Peyer's patch (tissue), 4 donors: ENCODE measurements around the gene TENT5C. TPM values are rescaled to one million over a fixed set of nuclear protein-coding genes. Genes with fewer than 3 reads are reported as not detected.
A peak's percentile ranks its signal among the peaks of the same experiment; 100 is the strongest.

ENCODE experiments used
- DNase-seq, 3 donors: peaks; one replicate each; pipeline ENCODE4 v3.0.0-alpha.2; 2017 to 2019
- H3K27ac ChIP-seq, 4 donors: fragments of 200-600 bp; sonication (generic); one replicate each; pipeline ENCODE4 v1.5.1; 2016 to 2019
- H3K27me3 ChIP-seq, 2 donors: fragments of 200-600 bp; sonication (generic); one replicate each; pipeline ENCODE4 v1.5.1; 2019
- H3K36me3 ChIP-seq, 3 donors: fragments of 200-600 bp; sonication (generic); one replicate each; pipeline ENCODE4 v1.5.1; 2016 to 2019
- H3K4me1 ChIP-seq, 4 donors: fragments of 200-600 bp; sonication (generic); one replicate each; pipeline ENCODE4 v1.5.1; 2016 to 2019
- H3K4me3 ChIP-seq, 4 donors: fragments of 200-600 bp; sonication (generic); 1 replicate in 3 of 4; 2 replicates in 1 of 4; pipeline ENCODE4 v1.5.1; 2016 to 2019; ENCODE audit warnings: mild to moderate bottlenecking in 1 of 4
- H3K9me3 ChIP-seq, 4 donors: fragments of 200-600 bp; sonication (generic); one replicate each; pipeline ENCODE4 v1.5.1; 2016 to 2019; ENCODE audit warnings: mild to moderate bottlenecking in 1 of 4
- POLR2A ChIP-seq, 2 donors: fragments of 450-650 bp; IDR thresholded peaks; one replicate each; pipeline ENCODE4 v1.5.1; 2017; ENCODE audit warnings: antibody characterized with exemption in 2 of 2, mild to moderate bottlenecking in 2 of 2, moderate library complexity in 2 of 2
- total RNA-seq, 4 donors: library from RNA; depleted of rRNA; stranded (reverse); fragments of >200 nt; gene quantifications; one replicate each; pipeline ENCODE4 v1.1.0, GENCODE V29; 2016
- TF ChIP-seq, protein P1 (sequence below), 6 experiments: fragments of 450-650 bp in 4 of 6; fragments of 200-600 bp in 2 of 6; sonication (generic) in 1 of 6; IDR thresholded peaks; one replicate each; pipeline ENCODE4 v1.5.1; 2017 to 2019; ENCODE audit warnings: antibody characterized with exemption in 6 of 6, mild to moderate bottlenecking in 3 of 6, moderate library complexity in 1 of 6

Gene TENT5C
- total RNA-seq, 4 donors from 2014 or later, result 6.4 to 20.6 (median 12.8) TPM

DNA sequence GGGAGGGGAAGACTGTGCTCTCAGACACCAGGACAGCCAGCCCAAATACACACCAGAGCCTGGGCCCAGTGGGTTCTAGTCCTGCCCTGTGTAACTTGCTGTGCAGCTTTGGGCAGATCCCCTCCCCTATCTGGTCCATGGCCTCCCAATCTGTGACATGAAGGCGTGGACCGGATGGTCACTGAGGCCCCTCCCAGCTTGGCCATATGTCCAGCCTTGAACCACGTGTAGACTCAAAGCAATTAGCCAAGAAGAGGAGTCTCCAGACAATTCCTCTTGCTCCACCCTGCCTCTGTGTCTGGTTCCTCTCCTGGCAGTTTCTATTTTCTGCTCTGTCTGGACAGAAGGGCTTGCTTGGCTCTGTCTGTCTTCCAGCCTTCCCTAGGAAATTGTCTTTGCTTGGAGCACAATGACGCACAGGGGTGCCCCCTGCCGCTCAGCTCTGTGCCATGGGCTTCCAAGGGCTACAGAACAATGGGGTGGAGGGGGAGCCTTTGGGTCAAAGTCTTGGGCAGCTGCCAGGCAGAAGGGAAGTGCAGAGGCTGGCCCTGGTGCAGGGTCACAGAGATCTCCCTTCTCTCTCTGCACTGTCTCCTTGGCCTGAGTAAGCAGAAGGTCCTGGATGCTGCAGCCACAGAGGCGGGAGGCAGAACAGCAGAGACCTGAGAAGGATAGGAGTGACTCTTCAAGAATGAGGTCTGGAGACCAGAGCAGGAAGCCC, 66.1 kb downstream of the TENT5C start:
- Histone ChIP-seq H3K36me3 (no peaks in the 10 kb centered on the region), H3K4me1 (peaks cover 0 to 17% (median 2%) of the 10 kb centered on the region in 4 donors), H3K9me3 (no peaks in the 10 kb centered on the region), H3K4me3 (no peak overlapping the region), H3K27me3 (no peaks in the 10 kb centered on the region), H3K27ac (peak overlapping the region in 1 of 4 donors; percentile 35)
- TF ChIP-seq POLR2A (IDR thresholded peaks at IDR 0.05), result no peak
- TF ChIP-seq, protein P1, sequence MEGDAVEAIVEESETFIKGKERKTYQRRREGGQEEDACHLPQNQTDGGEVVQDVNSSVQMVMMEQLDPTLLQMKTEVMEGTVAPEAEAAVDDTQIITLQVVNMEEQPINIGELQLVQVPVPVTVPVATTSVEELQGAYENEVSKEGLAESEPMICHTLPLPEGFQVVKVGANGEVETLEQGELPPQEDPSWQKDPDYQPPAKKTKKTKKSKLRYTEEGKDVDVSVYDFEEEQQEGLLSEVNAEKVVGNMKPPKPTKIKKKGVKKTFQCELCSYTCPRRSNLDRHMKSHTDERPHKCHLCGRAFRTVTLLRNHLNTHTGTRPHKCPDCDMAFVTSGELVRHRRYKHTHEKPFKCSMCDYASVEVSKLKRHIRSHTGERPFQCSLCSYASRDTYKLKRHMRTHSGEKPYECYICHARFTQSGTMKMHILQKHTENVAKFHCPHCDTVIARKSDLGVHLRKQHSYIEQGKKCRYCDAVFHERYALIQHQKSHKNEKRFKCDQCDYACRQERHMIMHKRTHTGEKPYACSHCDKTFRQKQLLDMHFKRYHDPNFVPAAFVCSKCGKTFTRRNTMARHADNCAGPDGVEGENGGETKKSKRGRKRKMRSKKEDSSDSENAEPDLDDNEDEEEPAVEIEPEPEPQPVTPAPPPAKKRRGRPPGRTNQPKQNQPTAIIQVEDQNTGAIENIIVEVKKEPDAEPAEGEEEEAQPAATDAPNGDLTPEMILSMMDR (IDR thresholded peaks at IDR 0.05), result peak in 2 of 6 experiments; percentile 20 to 38
- peak in 2 of 3 donors; percentile 67 to 83 for DNase-seq

- Histone ChIP-seq H3K36me3 (no peaks in the 10 kb centered on the region), H3K27me3 (no peaks in the 10 kb centered on the region), H3K4me3 (no peak overlapping the region), H3K27ac (no peak overlapping the region), H3K4me1 (peaks cover 0 to 17% (median 2%) of the 10 kb centered on the region in 4 donors), H3K9me3 (no peaks in the 10 kb centered on the region)
- TF ChIP-seq, protein P1 (IDR thresholded peaks at IDR 0.05), result no peak
- no peak for TF ChIP-seq POLR2A (IDR thresholded peaks at IDR 0.05)
- DNase-seq, result no peak
These were observed 66.9 kb downstream of the TENT5C start for GRCh38 chr1:117672756-117673155.

- Histone ChIP-seq H3K27me3 (no peaks in the 10 kb centered on the region), H3K4me1 (peaks cover 0 to 21% (median 2%) of the 10 kb centered on the region in 4 donors), H3K4me3 (no peak overlapping the region), H3K36me3 (no peaks in the 10 kb centered on the region), H3K27ac (no peak overlapping the region), H3K9me3 (no peaks in the 10 kb centered on the region)
- no peak for DNase-seq
- TF ChIP-seq POLR2A (IDR thresholded peaks at IDR 0.05), result no peak
- TF ChIP-seq, protein P1 (IDR thresholded peaks at IDR 0.05), result no peak
These were observed 67.6 kb downstream of the TENT5C start for GRCh38 chr1:117673405-117673804.

- DNase-seq, result peak in 2 of 3 donors; percentile 65 to 82
- H3K9me3 ChIP-seq, result no peaks in the 10 kb centered on the region
- H3K27ac ChIP-seq, result no peak overlapping the region
- no peaks in the 10 kb centered on the region for H3K27me3 ChIP-seq
- TF ChIP-seq, protein P1 (IDR thresholded peaks at IDR 0.05), result peak; percentile 1 to 60 (median 16)
- TF ChIP-seq POLR2A (IDR thresholded peaks at IDR 0.05), result no peak
- H3K4me3 ChIP-seq, result no peak overlapping the region
- no peaks in the 10 kb centered on the region for H3K36me3 ChIP-seq
- H3K4me1 ChIP-seq, result peaks cover 0 to 35% (median 2%) of the 10 kb centered on the region in 4 donors
These were observed 68.9 kb downstream of the TENT5C start for GRCh38 chr1:117674521-117675400.

DNA sequence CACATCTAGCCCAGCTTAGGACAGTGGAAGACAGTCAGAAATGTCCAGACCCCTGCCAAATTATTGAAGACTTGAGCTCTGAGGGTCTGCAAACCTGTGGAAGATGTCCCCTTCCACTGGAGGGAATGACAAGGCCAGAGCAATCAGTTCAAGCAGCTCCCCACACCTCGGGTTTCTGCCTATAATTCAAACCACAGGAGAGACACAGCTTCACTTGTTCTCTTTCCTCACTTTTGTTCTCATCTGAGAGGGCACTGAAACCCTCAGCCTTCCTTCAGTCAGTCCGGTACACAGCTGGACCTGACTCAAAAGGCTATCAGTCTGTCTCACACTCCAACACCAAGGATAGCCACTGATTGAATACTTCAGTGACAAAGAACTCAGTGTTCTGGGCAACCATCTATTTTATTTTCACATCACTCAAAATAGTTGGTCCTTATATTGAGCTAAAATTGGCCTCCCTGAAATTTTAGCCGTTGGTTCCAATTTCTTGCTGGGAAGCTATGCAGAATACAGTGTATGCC, 70.1 kb downstream of the TENT5C start:
- Histone ChIP-seq H3K9me3 (no peaks in the 10 kb centered on the region), H3K4me3 (no peak overlapping the region), H3K4me1 (peaks cover 0 to 37% (median 2%) of the 10 kb centered on the region in 4 donors), H3K27me3 (no peaks in the 10 kb centered on the region), H3K27ac (no peak overlapping the region), H3K36me3 (no peaks in the 10 kb centered on the region)
- no peak for DNase-seq
- TF ChIP-seq POLR2A (IDR thresholded peaks at IDR 0.05), result no peak
- TF ChIP-seq, protein P1 (IDR thresholded peaks at IDR 0.05), result no peak
